Measurements from ENCODE around the gene TIMELESS.
"Not testable (repeated sequence)": the region's sequence is repeated elsewhere in the genome, so short reads cannot be mapped to it uniquely, and the experiment has no call there.

Gene TIMELESS

GRCh38 chr12:56401125-56401524, 48.1 kb downstream of the TIMELESS start:
- H3K4me3 Mint-ChIP-seq; H3K27me3 Mint-ChIP-seq; H3K4me1 Mint-ChIP-seq; H3K27ac Mint-ChIP-seq; ATAC-seq; H3K36me3 Mint-ChIP-seq (ENCODE audit: low read depth); DNase-seq: not testable (repeated sequence)
- peaks cover 11% of the 10 kb centered on the region for H3K9me3 Mint-ChIP-seq

GRCh38 chr12:56399466-56399865, 49.8 kb downstream of the TIMELESS start:
- H3K36me3 Mint-ChIP-seq (ENCODE audit: low read depth); H3K27me3 Mint-ChIP-seq; DNase-seq; H3K27ac Mint-ChIP-seq; ATAC-seq; H3K4me3 Mint-ChIP-seq; H3K4me1 Mint-ChIP-seq: not testable (repeated sequence)
- peaks cover 11% of the 10 kb centered on the region for H3K9me3 Mint-ChIP-seq

GRCh38 chr12:56398324-56398723, 50.9 kb downstream of the TIMELESS start:
- H3K9me3 Mint-ChIP-seq = peaks cover 11% of the 10 kb centered on the region
- H3K27me3 Mint-ChIP-seq = no peaks in the 10 kb centered on the region
- H3K4me1 Mint-ChIP-seq = no peaks in the 10 kb centered on the region
- DNase-seq (no peak), ATAC-seq (no peak)
- H3K27ac Mint-ChIP-seq = no peak overlapping the region
- peaks cover 3% of the 10 kb centered on the region for H3K36me3 Mint-ChIP-seq (ENCODE audit: low read depth)
- no peak overlapping the region for H3K4me3 Mint-ChIP-seq

GRCh38 chr12:56392331-56392730, 56.9 kb downstream of the TIMELESS start:
- no peaks in the 10 kb centered on the region for H3K9me3 Mint-ChIP-seq
- H3K4me1 Mint-ChIP-seq = no peaks in the 10 kb centered on the region
- no peak overlapping the region for H3K27ac Mint-ChIP-seq
- no peak overlapping the region for H3K4me3 Mint-ChIP-seq
- ATAC-seq (no peak), DNase-seq (no peak)
- H3K36me3 Mint-ChIP-seq (ENCODE audit: low read depth) = no peaks in the 10 kb centered on the region
- H3K27me3 Mint-ChIP-seq = no peaks in the 10 kb centered on the region

GRCh38 chr12:56391721-56392120, 57.5 kb downstream of the TIMELESS start:
- no peak overlapping the region for H3K4me3 Mint-ChIP-seq
- H3K9me3 Mint-ChIP-seq = no peaks in the 10 kb centered on the region
- no peak for ATAC-seq
- no peaks in the 10 kb centered on the region for H3K36me3 Mint-ChIP-seq (ENCODE audit: low read depth)
- no peaks in the 10 kb centered on the region for H3K4me1 Mint-ChIP-seq
- DNase-seq = no peak
- no peak overlapping the region for H3K27ac Mint-ChIP-seq
- no peaks in the 10 kb centered on the region for H3K27me3 Mint-ChIP-seq

GRCh38 chr12:56389412-56389811, 59.8 kb downstream of the TIMELESS start:
- H3K27me3 Mint-ChIP-seq = no peaks in the 10 kb centered on the region
- no peak overlapping the region for H3K4me3 Mint-ChIP-seq
- no peak overlapping the region for H3K27ac Mint-ChIP-seq
- ATAC-seq (no peak), DNase-seq (no peak)
- H3K9me3 Mint-ChIP-seq = no peaks in the 10 kb centered on the region
- H3K36me3 Mint-ChIP-seq (ENCODE audit: low read depth) = no peaks in the 10 kb centered on the region
- no peaks in the 10 kb centered on the region for H3K4me1 Mint-ChIP-seq

- no peaks in the 10 kb centered on the region for H3K4me1 Mint-ChIP-seq
- no peak for ATAC-seq
- no peaks in the 10 kb centered on the region for H3K9me3 Mint-ChIP-seq
- no peaks in the 10 kb centered on the region for H3K27me3 Mint-ChIP-seq
- DNase-seq = no peak
- H3K36me3 Mint-ChIP-seq (ENCODE audit: low read depth) = no peaks in the 10 kb centered on the region
- no peak overlapping the region for H3K4me3 Mint-ChIP-seq
- H3K27ac Mint-ChIP-seq = no peak overlapping the region
These were observed 62.0 kb downstream of the TIMELESS start for GRCh38 chr12:56387152-56387736.

- ATAC-seq = no peak
- Mint-ChIP-seq H3K27me3 (peaks cover 2% of the 10 kb centered on the region), H3K4me1 (no peaks in the 10 kb centered on the region), H3K27ac (no peak overlapping the region), H3K36me3 (ENCODE audit: low read depth) (no peaks in the 10 kb centered on the region), H3K9me3 (no peaks in the 10 kb centered on the region), H3K4me3 (no peak overlapping the region)
- DNase-seq = no peak
These were observed 63.4 kb downstream of the TIMELESS start for GRCh38 chr12:56385873-56386272.

- Mint-ChIP-seq H3K27me3 (peaks cover 2% of the 10 kb centered on the region), H3K4me1 (no peaks in the 10 kb centered on the region), H3K9me3 (no peaks in the 10 kb centered on the region), H3K27ac (no peak overlapping the region), H3K4me3 (no peak overlapping the region), H3K36me3 (ENCODE audit: low read depth) (no peaks in the 10 kb centered on the region)
- no peak for DNase-seq
- no peak for ATAC-seq
These were observed 66.6 kb downstream of the TIMELESS start for GRCh38 chr12:56382611-56383010.

GRCh38 chr12:56377989-56378316, 71.3 kb downstream of the TIMELESS start:
- DNase-seq = no peak
- Mint-ChIP-seq H3K4me1 (peaks cover 1% of the 10 kb centered on the region), H3K27me3 (peaks cover 2% of the 10 kb centered on the region), H3K36me3 (ENCODE audit: low read depth) (peaks cover 2% of the 10 kb centered on the region), H3K4me3 (no peak overlapping the region), H3K27ac (no peak overlapping the region), H3K9me3 (peaks cover 6% of the 10 kb centered on the region)
- no peak for ATAC-seq

- Mint-ChIP-seq H3K27me3 (peaks cover 2% of the 10 kb centered on the region), H3K36me3 (ENCODE audit: low read depth) (peaks cover 2% of the 10 kb centered on the region), H3K9me3 (peaks cover 6% of the 10 kb centered on the region), H3K27ac (no peak overlapping the region), H3K4me3 (no peak overlapping the region), H3K4me1 (peaks cover 1% of the 10 kb centered on the region)
- ATAC-seq (peak; percentile 68), DNase-seq (no peak)
These were observed 71.8 kb downstream of the TIMELESS start for GRCh38 chr12:56377310-56377988.

GRCh38 chr12:56375598-56376434, 73.4 kb downstream of the TIMELESS start:
- Mint-ChIP-seq H3K4me1 (peaks cover 1% of the 10 kb centered on the region), H3K4me3 (no peak overlapping the region), H3K27me3 (no peaks in the 10 kb centered on the region), H3K9me3 (peaks cover 6% of the 10 kb centered on the region), H3K27ac (no peak overlapping the region), H3K36me3 (ENCODE audit: low read depth) (peaks cover 2% of the 10 kb centered on the region)
- DNase-seq (no peak), ATAC-seq (no peak)

GRCh38 chr12:56374726-56375597, 74.3 kb downstream of the TIMELESS start:
- H3K4me1 Mint-ChIP-seq = peaks cover 1% of the 10 kb centered on the region
- peaks cover 2% of the 10 kb centered on the region for H3K36me3 Mint-ChIP-seq (ENCODE audit: low read depth)
- peaks cover 6% of the 10 kb centered on the region for H3K9me3 Mint-ChIP-seq
- ATAC-seq (no peak), DNase-seq (no peak)
- H3K27ac Mint-ChIP-seq = no peak overlapping the region
- H3K27me3 Mint-ChIP-seq = no peaks in the 10 kb centered on the region
- no peak overlapping the region for H3K4me3 Mint-ChIP-seq

GRCh38 chr12:56373515-56373914, 75.7 kb downstream of the TIMELESS start:
- ATAC-seq (no peak), DNase-seq (no peak)
- H3K27ac Mint-ChIP-seq = no peak overlapping the region
- no peaks in the 10 kb centered on the region for H3K27me3 Mint-ChIP-seq
- peaks cover 1% of the 10 kb centered on the region for H3K4me1 Mint-ChIP-seq
- no peak overlapping the region for H3K4me3 Mint-ChIP-seq
- H3K36me3 Mint-ChIP-seq (ENCODE audit: low read depth) = peaks cover 2% of the 10 kb centered on the region
- H3K9me3 Mint-ChIP-seq = peaks cover 6% of the 10 kb centered on the region
